ENCODE results near the gene STX16. TPM values are rescaled to one million over a fixed set of nuclear protein-coding genes. Genes with fewer than 3 reads are reported as not detected.

STX16 gene
- total RNA-seq, 6 experiments from 2014 or later: 18.1 to 25.3 (median 22.2) TPM

- Histone ChIP-seq H3K4me1 (no peaks in the 10 kb centered on the region), H3K27ac (no peak overlapping the region), H3K27me3 (no peaks in the 10 kb centered on the region), H3K36me3 (no peaks in the 10 kb centered on the region), H3K4me3 (no peak overlapping the region), H3K9me3 (no peaks in the 10 kb centered on the region)
- intact Hi-C loops (cut with DNase I): no loop called here
- 82% methylated on average over 4 of the region's 9 CpGs for WGBS (ENCODE audit: insufficient coverage, low coverage, low lambda C conversion rate, missing lambda C conversion rate)
- no peak for TF ChIP-seq POLR2A (IDR thresholded peaks at IDR 0.05)
- TF ChIP-seq CTCF (IDR thresholded peaks at IDR 0.05): no peak
- ATAC-seq (no peak), DNase-seq (no peak)
These were observed 29.1 kb upstream of the STX16 start for GRCh38 chr20:58621906-58622548.

- Histone ChIP-seq H3K4me1 (no peaks in the 10 kb centered on the region), H3K27ac (no peak overlapping the region), H3K27me3 (no peaks in the 10 kb centered on the region), H3K36me3 (no peaks in the 10 kb centered on the region), H3K9me3 (no peaks in the 10 kb centered on the region), H3K4me3 (no peak overlapping the region)
- WGBS (ENCODE audit: insufficient coverage, low coverage, low lambda C conversion rate, missing lambda C conversion rate): 71% methylated on average over 10 of the region's 13 CpGs
- intact Hi-C loops (cut with DNase I): no loop called here
- TF ChIP-seq CTCF (IDR thresholded peaks at IDR 0.05): no peak
- no peak for TF ChIP-seq POLR2A (IDR thresholded peaks at IDR 0.05)
- DNase-seq: no peak
- no peak for ATAC-seq
These were observed 28.2 kb upstream of the STX16 start for GRCh38 chr20:58622671-58623578.

- intact Hi-C loops (cut with DNase I): no loop called here
- ATAC-seq: peak in 1 of 4 donors; percentile 34
These were observed 27.3 kb upstream of the STX16 start for GRCh38 chr20:58623579-58624473.

More at GRCh38 chr20:58623579-58624473, 27.3 kb upstream of the STX16 start:
- Histone ChIP-seq H3K9me3 (no peaks in the 10 kb centered on the region), H3K27ac (no peak overlapping the region), H3K4me1 (no peaks in the 10 kb centered on the region), H3K4me3 (no peak overlapping the region), H3K27me3 (no peaks in the 10 kb centered on the region), H3K36me3 (no peaks in the 10 kb centered on the region)
- WGBS (ENCODE audit: insufficient coverage, low coverage, low lambda C conversion rate, missing lambda C conversion rate): 100% methylated on average over 4 of the region's 29 CpGs
- TF ChIP-seq CTCF (IDR thresholded peaks at IDR 0.05) (no peak), POLR2A (IDR thresholded peaks at IDR 0.05) (no peak)
- DNase-seq: no peak
